ENCODE results near the gene CACNB2. TPM values are rescaled to one million over a fixed set of nuclear protein-coding genes. Genes with fewer than 3 reads are reported as not detected.

The CACNB2 gene
- total and polyA plus RNA-seq, 12 donors, result 4.3 to 82.3 (median 12.9) TPM

- Histone ChIP-seq H3K4me1 (replicated peaks in 1 of 2) (no peaks in the 10 kb centered on the region), H3K36me3 (replicated peaks in 1 of 2) (no peaks in the 10 kb centered on the region), H3K27me3 (no peaks in the 10 kb centered on the region), H3K4me3 (no peak overlapping the region), H3K27ac (no peak overlapping the region), H3K9me3 (replicated peaks in 1 of 3) (no peaks in the 10 kb centered on the region)
- no peak for TF ChIP-seq CTCF (IDR thresholded peaks at IDR 0.05)
- no peak for TF ChIP-seq POLR2A (IDR thresholded peaks at IDR 0.05)
- intact Hi-C loops (cut with DNase I), result no loop called here
- WGBS, 4 donors, result 69 to 88% (median 77%) methylated on average over 3 of the region's 3 CpGs
- no peak for DNase-seq
Observed at GRCh38 chr10:18368273-18368672, 228.0 kb downstream of the CACNB2 start.

GRCh38 chr10:18368682-18369081 is 228.5 kb downstream of the CACNB2 start:
- Histone ChIP-seq H3K36me3 (replicated peaks in 1 of 2) (no peaks in the 10 kb centered on the region), H3K4me3 (no peak overlapping the region), H3K27ac (no peak overlapping the region), H3K4me1 (replicated peaks in 1 of 2) (no peaks in the 10 kb centered on the region), H3K9me3 (replicated peaks in 1 of 3) (no peaks in the 10 kb centered on the region), H3K27me3 (no peaks in the 10 kb centered on the region)
- no peak for TF ChIP-seq CTCF (IDR thresholded peaks at IDR 0.05)
- TF ChIP-seq POLR2A (IDR thresholded peaks at IDR 0.05), result no peak
- intact Hi-C loops (cut with DNase I), result no loop called here
- DNase-seq, result no peak
- WGBS, 4 donors, result 52 to 69% (median 61%) methylated on average over 1 of the region's 1 CpG

- no peak overlapping the region for H3K4me3 ChIP-seq
- no peaks in the 10 kb centered on the region for H3K27me3 ChIP-seq
- H3K4me1 ChIP-seq (replicated peaks in 1 of 2), result no peaks in the 10 kb centered on the region
- no peak overlapping the region for H3K27ac ChIP-seq
- no peaks in the 10 kb centered on the region for H3K36me3 ChIP-seq (replicated peaks in 1 of 2)
- TF ChIP-seq POLR2A (IDR thresholded peaks at IDR 0.05), result no peak
- no peak for TF ChIP-seq CTCF (IDR thresholded peaks at IDR 0.05)
- no peaks in the 10 kb centered on the region for H3K9me3 ChIP-seq (replicated peaks in 1 of 3)
- DNase-seq, result no peak
- intact Hi-C loops (cut with DNase I), result no loop called here
- 91 to 100% (median 93%) methylated on average over 4 of the region's 4 CpGs for WGBS, 4 donors
Observed at GRCh38 chr10:18369859-18370473, 229.7 kb downstream of the CACNB2 start.

GRCh38 chr10:18376650-18377049 is 236.4 kb downstream of the CACNB2 start:
- Histone ChIP-seq H3K4me3 (no peak overlapping the region), H3K27me3 (no peaks in the 10 kb centered on the region), H3K4me1 (replicated peaks in 1 of 2) (no peaks in the 10 kb centered on the region), H3K36me3 (replicated peaks in 1 of 2) (no peaks in the 10 kb centered on the region), H3K9me3 (replicated peaks in 1 of 3) (no peaks in the 10 kb centered on the region), H3K27ac (no peak overlapping the region)
- TF ChIP-seq CTCF (IDR thresholded peaks at IDR 0.05), result no peak
- no peak for TF ChIP-seq POLR2A (IDR thresholded peaks at IDR 0.05)
- DNase-seq, result no peak
- intact Hi-C loops (cut with DNase I), result no loop called here
- WGBS, 4 donors, result 56 to 73% (median 67%) methylated on average over 5 of the region's 5 CpGs

Measured in adrenal gland (tissue), 12 donors.